Activated CD8-positive, alpha-beta T cell treated with anti-CD3 and anti-CD28 coated beads for 36 hours (primary cell): ENCODE measurements around the gene RRAD. TPM values are rescaled to one million over a fixed set of nuclear protein-coding genes. Genes with fewer than 3 reads are reported as not detected.
A peak's percentile ranks its signal among the peaks of the same experiment; 100 is the strongest.
"Not testable (repeated sequence)": the region's sequence is repeated elsewhere in the genome, so short reads cannot be mapped to it uniquely, and the experiment has no call there.

Experiments used
- ATAC-seq: fragments of 200-7000 bp; cut with Tn5 transposase; one replicate; pipeline ENCODE4 v1.10.0; 2021; ENCODE audit warnings: mild to moderate bottlenecking, moderate library complexity
- CTCF ChIA-PET: fragments of 350-600 bp; sonication (Branson Sonifier 250); formaldehyde crosslinking; loops from one replicate; lab custom pipeline; 2021; ENCODE audit warnings: antibody characterized with exemption; lab: Charles Lee
- POLR2A ChIA-PET: fragments of 350-600 bp; sonication (Branson Sonifier 250); formaldehyde crosslinking; loops from one replicate; lab custom pipeline; 2021; ENCODE audit warnings: antibody characterized with exemption; lab: Charles Lee
- DNase-seq: peaks from one replicate; pipeline ENCODE4 v3.0.0-alpha.2; 2020
- H3K27ac Mint-ChIP-seq: one replicate; pipeline ENCODE4 v1.8.0; 2021; ENCODE audit warnings: mild to moderate bottlenecking, mixed read lengths
- H3K27me3 Mint-ChIP-seq: one replicate; pipeline ENCODE4 v1.8.0; 2021; ENCODE audit warnings: mixed read lengths
- H3K36me3 Mint-ChIP-seq: one replicate; pipeline ENCODE4 v1.8.0; 2021; ENCODE audit warnings: low read depth, mixed read lengths
- H3K4me1 Mint-ChIP-seq: one replicate; pipeline ENCODE4 v1.8.0; 2021; ENCODE audit warnings: low read depth, mixed read lengths
- H3K4me3 Mint-ChIP-seq: one replicate; pipeline ENCODE4 v1.8.0; 2021; ENCODE audit warnings: mild to moderate bottlenecking, moderate library complexity, mixed read lengths
- H3K9me3 Mint-ChIP-seq: one replicate; pipeline ENCODE4 v1.8.0; 2021; ENCODE audit warnings: mixed read lengths
- CTCF ChIP-seq: fragments of 200-600 bp; IDR thresholded peaks from one replicate; pipeline ENCODE4 v1.8.0; 2022; ENCODE audit warnings: antibody characterized with exemption, mild to moderate bottlenecking
- intact Hi-C: fragments of 100-400 bp; cut with micrococcal nuclease; formaldehyde crosslinking; loops from one replicate; pipeline ENCODE4 v1.10.0; 2022
- total RNA-seq, 2 experiments: library from RNA; stranded (reverse); gene quantifications; one replicate each; pipeline ENCODE4 v1.2.3, GENCODE V29; 2021

Gene RRAD
- total RNA-seq, 2 experiments from 2014 or later: 0.61 to 1.1 TPM

DNA sequence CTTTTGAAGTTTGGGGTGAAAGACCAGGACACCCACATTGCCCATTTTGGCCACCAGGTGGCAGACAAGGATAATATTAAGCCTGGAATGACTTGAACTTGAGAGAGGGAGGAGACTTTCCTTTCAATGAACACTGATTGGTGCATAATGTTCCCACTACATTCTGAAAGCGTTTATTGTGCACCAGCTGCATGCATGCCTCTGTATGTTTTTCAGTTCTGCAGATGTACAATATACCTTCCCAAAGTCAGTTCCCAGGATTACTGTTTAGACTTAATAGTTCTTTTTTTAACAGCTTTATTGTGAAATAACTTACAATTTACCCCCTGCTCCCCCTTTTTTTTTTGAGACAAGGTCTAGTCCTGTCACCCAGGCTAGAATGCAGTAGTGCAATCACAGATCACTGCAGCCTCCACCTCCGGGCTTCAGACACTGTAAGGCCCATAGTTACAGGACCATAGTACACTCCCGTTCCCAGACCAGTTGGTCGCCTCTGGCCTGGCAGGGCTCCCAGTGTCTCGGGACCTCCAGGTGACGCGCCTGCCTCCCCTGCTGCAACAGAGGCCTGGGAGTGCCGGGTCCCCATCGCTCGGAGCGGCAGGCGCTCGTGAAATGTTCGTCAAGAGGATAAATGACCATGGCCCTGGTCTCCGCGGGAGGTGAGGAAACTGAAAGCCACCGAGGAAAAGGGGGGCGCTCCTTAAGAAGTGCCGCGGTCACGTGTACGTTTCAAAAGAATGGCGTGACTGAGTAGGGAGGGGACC lies 22.1 kb upstream of the RRAD start:
- POLR2A ChIA-PET: no interaction called here
- peak; percentile 93 for ATAC-seq
- intact Hi-C loops: no loop called here
- CTCF ChIA-PET: interaction anchor here (0.7 to 1.4 kb wide), 8 partner anchors 10 to 210 kb away, joined by 3 to 4 read pairs (median 4); partner anchors contain the start of gene RRAD
- TF ChIP-seq CTCF: peak; percentile 88
- Mint-ChIP-seq H3K27me3 (peaks cover 34% of the 10 kb centered on the region), H3K4me1 (peaks cover 22% of the 10 kb centered on the region), H3K27ac (no peak overlapping the region), H3K36me3 (peaks cover 5% of the 10 kb centered on the region), H3K4me3 (peak overlapping the region; percentile 79), H3K9me3 (no peaks in the 10 kb centered on the region)
- DNase-seq: peak; percentile 95

DNA sequence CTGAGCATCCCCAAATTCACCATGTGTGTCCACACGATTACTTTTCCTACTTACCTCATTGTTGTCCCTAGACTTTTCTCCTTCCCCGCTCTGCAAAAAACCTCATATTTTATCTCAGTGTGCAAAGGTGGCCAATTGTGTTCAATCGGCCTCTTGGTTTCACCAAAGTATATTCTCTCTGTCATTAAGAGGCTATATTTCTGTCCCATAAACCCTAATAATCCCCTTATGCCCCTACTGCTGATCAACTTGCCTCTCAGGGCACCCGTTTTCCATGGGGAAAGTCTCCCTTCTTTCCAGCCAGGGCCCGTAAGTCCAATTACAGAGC lies 21.6 kb upstream of the RRAD start:
- no peak for TF ChIP-seq CTCF
- no peaks in the 10 kb centered on the region for H3K9me3 Mint-ChIP-seq
- no peak for ATAC-seq
- H3K4me1 Mint-ChIP-seq: peaks cover 22% of the 10 kb centered on the region
- DNase-seq: no peak
- intact Hi-C loops: no loop called here
- ChIA-PET CTCF (interaction anchor here (0.8 to 1.4 kb wide), 5 partner anchors 21 to 211 kb away, joined by 3 to 4 read pairs (median 3); partner anchors contain the start of gene RRAD), POLR2A (interaction anchor here (0.6 kb wide), 1 partner anchor 251 kb away, joined by 3 read pairs; no protein-coding TSS in a partner anchor)
- peak overlapping the region; percentile 79 for H3K4me3 Mint-ChIP-seq
- peaks cover 33% of the 10 kb centered on the region for H3K27me3 Mint-ChIP-seq
- no peak overlapping the region for H3K27ac Mint-ChIP-seq
- H3K36me3 Mint-ChIP-seq: peaks cover 9% of the 10 kb centered on the region

- no peak overlapping the region for H3K27ac Mint-ChIP-seq
- H3K4me3 Mint-ChIP-seq: no peak overlapping the region
- H3K9me3 Mint-ChIP-seq: no peaks in the 10 kb centered on the region
- CTCF ChIA-PET: interaction anchor here (0.6 to 1.4 kb wide), 2 partner anchors 71 to 209 kb away, joined by 3 to 4 read pairs; no protein-coding TSS in a partner anchor
- H3K36me3 Mint-ChIP-seq: peaks cover 10% of the 10 kb centered on the region
- intact Hi-C loops: no loop called here
- ATAC-seq (no peak), DNase-seq (no peak)
- H3K4me1 Mint-ChIP-seq: peaks cover 22% of the 10 kb centered on the region
- POLR2A ChIA-PET: interaction anchor here (0.6 kb wide), 1 partner anchor 251 kb away, joined by 3 read pairs; no protein-coding TSS in a partner anchor
- H3K27me3 Mint-ChIP-seq: peaks cover 29% of the 10 kb centered on the region
- TF ChIP-seq CTCF: no peak
These were observed 21.2 kb upstream of the RRAD start for GRCh38 chr16:66946541-66946940.

- no peak for DNase-seq
- ATAC-seq: no peak
- ChIA-PET POLR2A (no interaction called here), CTCF (interaction anchor here (0.6 to 1.5 kb wide), 3 partner anchors 50 to 209 kb away, joined by 3 to 4 read pairs (median 3); no protein-coding TSS in a partner anchor)
- no peak for TF ChIP-seq CTCF
- H3K9me3 Mint-ChIP-seq: no peaks in the 10 kb centered on the region
- no peak overlapping the region for H3K4me3 Mint-ChIP-seq
- intact Hi-C loops: no loop called here
- peaks cover 24% of the 10 kb centered on the region for H3K27me3 Mint-ChIP-seq
- peaks cover 22% of the 10 kb centered on the region for H3K4me1 Mint-ChIP-seq
- peaks cover 10% of the 10 kb centered on the region for H3K36me3 Mint-ChIP-seq
- H3K27ac Mint-ChIP-seq: no peak overlapping the region
These were observed 20.6 kb upstream of the RRAD start for GRCh38 chr16:66945939-66946338.

- ATAC-seq, DNase-seq, H3K9me3 Mint-ChIP-seq, H3K27ac Mint-ChIP-seq, H3K4me3 Mint-ChIP-seq, H3K36me3 Mint-ChIP-seq, intact Hi-C loops: not testable (repeated sequence)
- ChIA-PET POLR2A (interaction anchor here (1.0 kb wide), 1 partner anchor 219 kb away, joined by 3 read pairs; no protein-coding TSS in a partner anchor), CTCF (interaction anchor here (1.1 to 1.5 kb wide), 2 partner anchors 17 to 49 kb away, joined by 3 read pairs; partner anchors contain the start of gene CES3)
- peaks cover 18% of the 10 kb centered on the region for H3K4me1 Mint-ChIP-seq
- peaks cover 20% of the 10 kb centered on the region for H3K27me3 Mint-ChIP-seq
These were observed 19.6 kb upstream of the RRAD start for GRCh38 chr16:66944971-66945370.
